NT2/D1 (cell line): ENCODE data around the gene CDH3.

ENCODE experiments used
- DNase-seq: peaks from one replicate; pipeline ENCODE4 v3.0.0-alpha.2; 2011; ENCODE audit warnings: low read depth, low spot score
- H3K27me3 ChIP-seq: 2 replicates; pipeline ENCODE4 v1.6.0; 2011; ENCODE audit warnings: mild to moderate bottlenecking; ENCODE audit not compliant: insufficient read length, insufficient read depth
- H3K36me3 ChIP-seq: 2 replicates; pipeline ENCODE4 v1.6.1; 2011; ENCODE audit warnings: mild to moderate bottlenecking, low read length, mixed read lengths; ENCODE audit not compliant: insufficient read depth, insufficient read length
- H3K4me1 ChIP-seq: 2 replicates; pipeline ENCODE4 v1.5.1; 2011; ENCODE audit not compliant: insufficient read depth, insufficient read length
- H3K4me3 ChIP-seq: 2 replicates; pipeline ENCODE4 v1.5.1; 2011; ENCODE audit warnings: low read depth; ENCODE audit not compliant: insufficient read length
- H3K9ac ChIP-seq: 2 replicates; pipeline ENCODE4 v1.6.0; 2011; ENCODE audit warnings: low read depth; ENCODE audit not compliant: insufficient read length
- H3K9me3 ChIP-seq: 2 replicates; pipeline ENCODE4 v1.5.1; 2011; ENCODE audit warnings: mild to moderate bottlenecking, low read length; ENCODE audit not compliant: insufficient read depth
- SUZ12 ChIP-seq: IDR thresholded peaks from 2 replicates; pipeline ENCODE4 v1.6.1; 2011; ENCODE audit not compliant: insufficient read length, insufficient read depth; ENCODE audit errors: extremely low read depth
- YY1 ChIP-seq: IDR thresholded peaks from 2 replicates; pipeline ENCODE4 v1.6.1; 2011; ENCODE audit not compliant: insufficient read length, insufficient read depth
- ZNF274 ChIP-seq: IDR thresholded peaks from 2 replicates; pipeline ENCODE4 v1.6.1; 2011; ENCODE audit warnings: mild to moderate bottlenecking, low read depth, low read length

Gene CDH3

GRCh38 chr16:68717684-68718083 is 72.6 kb downstream of the CDH3 start:
- H3K9me3 ChIP-seq = no peaks in the 10 kb centered on the region
- no peak overlapping the region for H3K9ac ChIP-seq
- no peak for TF ChIP-seq ZNF274
- no peak for TF ChIP-seq SUZ12
- no peak for TF ChIP-seq YY1
- DNase-seq = no peak
- H3K36me3 ChIP-seq = no peaks in the 10 kb centered on the region
- no peaks in the 10 kb centered on the region for H3K27me3 ChIP-seq
- H3K4me1 ChIP-seq = no peaks in the 10 kb centered on the region
- H3K4me3 ChIP-seq = no peak overlapping the region

GRCh38 chr16:68718590-68718989 is 73.5 kb downstream of the CDH3 start:
- no peaks in the 10 kb centered on the region for H3K27me3 ChIP-seq
- H3K4me1 ChIP-seq = no peaks in the 10 kb centered on the region
- no peak overlapping the region for H3K4me3 ChIP-seq
- no peak overlapping the region for H3K9ac ChIP-seq
- no peaks in the 10 kb centered on the region for H3K9me3 ChIP-seq
- TF ChIP-seq ZNF274 (no peak), SUZ12 (no peak), YY1 (no peak)
- DNase-seq = no peak
- H3K36me3 ChIP-seq = no peaks in the 10 kb centered on the region

- TF ChIP-seq ZNF274 (no peak), YY1 (no peak), SUZ12 (no peak)
- Histone ChIP-seq H3K27me3 (no peaks in the 10 kb centered on the region), H3K9ac (no peak overlapping the region), H3K4me3 (no peak overlapping the region), H3K4me1 (peaks cover 3% of the 10 kb centered on the region), H3K36me3 (no peaks in the 10 kb centered on the region), H3K9me3 (no peaks in the 10 kb centered on the region)
- DNase-seq = no peak
These were observed 74.9 kb downstream of the CDH3 start for GRCh38 chr16:68719993-68720489.

DNA sequence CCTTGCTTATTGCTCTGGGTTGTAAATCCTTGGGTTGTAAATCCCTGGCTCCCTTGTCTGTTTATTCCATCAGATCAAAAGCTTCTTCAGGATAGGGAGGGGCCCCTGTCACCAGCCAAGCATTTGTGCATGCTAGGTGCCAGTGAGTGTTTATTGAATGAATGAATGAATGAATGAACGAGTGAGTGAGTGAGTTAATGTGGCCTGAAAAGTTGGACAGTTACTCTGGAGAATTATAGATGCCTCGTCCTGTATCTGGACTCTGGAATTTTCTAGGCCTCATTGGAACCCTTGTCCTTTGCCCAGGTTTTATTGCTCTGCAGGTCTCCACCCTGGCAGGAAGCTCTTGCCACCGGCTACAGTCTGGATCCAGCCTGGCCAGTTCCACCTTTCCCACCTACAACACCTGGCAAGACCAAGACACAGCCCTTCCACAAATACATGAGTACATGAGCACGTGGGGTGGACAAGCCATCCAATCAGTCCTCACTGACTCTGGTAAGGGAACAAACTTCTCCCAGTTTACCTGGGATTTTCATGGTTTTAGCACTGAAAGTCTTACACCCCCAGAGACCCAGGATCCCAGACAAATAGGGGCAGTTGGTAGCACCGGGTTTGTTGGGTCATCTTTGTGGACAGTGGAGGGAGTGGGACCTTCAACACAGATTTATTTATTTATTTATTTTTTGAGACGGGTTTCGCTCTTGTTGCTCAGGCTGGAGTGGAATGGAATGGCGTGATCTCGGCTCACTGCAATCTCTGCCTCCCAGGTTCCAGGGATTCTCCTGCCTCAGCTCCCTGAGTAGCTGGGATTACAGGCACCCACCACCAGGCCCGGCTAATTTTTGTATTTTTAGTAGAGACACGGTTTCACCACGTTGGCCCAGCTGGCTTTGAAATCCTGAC is 77.3 kb downstream of the CDH3 start:
- no peaks in the 10 kb centered on the region for H3K27me3 ChIP-seq
- no peak overlapping the region for H3K9ac ChIP-seq
- H3K9me3 ChIP-seq = no peaks in the 10 kb centered on the region
- no peak for DNase-seq
- no peak for TF ChIP-seq ZNF274
- no peak for TF ChIP-seq SUZ12
- TF ChIP-seq YY1 = no peak
- peaks cover 3% of the 10 kb centered on the region for H3K4me1 ChIP-seq
- no peaks in the 10 kb centered on the region for H3K36me3 ChIP-seq
- no peak overlapping the region for H3K4me3 ChIP-seq

- H3K36me3 ChIP-seq = no peaks in the 10 kb centered on the region
- DNase-seq = no peak
- peaks cover 6% of the 10 kb centered on the region for H3K4me1 ChIP-seq
These were observed 79.7 kb downstream of the CDH3 start for GRCh38 chr16:68724797-68725196.

DNA sequence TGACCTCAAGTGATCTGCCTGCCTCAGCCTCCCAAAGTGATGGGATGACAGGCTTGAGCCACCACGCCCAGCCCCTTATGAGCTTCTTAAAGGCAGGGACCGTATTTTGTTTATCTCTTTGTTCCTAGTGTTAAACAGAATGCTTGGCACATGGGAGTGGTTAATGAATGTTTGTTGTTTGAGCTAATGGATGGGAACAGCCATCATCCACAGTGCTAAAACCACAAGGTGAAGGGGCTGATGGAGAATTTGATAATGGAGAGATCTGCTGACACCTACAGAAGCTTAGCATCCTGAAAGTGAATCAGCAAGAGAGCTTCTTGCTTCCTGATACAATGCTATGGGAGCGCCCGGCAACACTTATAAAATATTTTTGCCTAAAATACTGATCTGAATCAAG is 83.4 kb downstream of the CDH3 start:
- no peak for TF ChIP-seq YY1
- no peak for TF ChIP-seq SUZ12
- TF ChIP-seq ZNF274 = no peak
- Histone ChIP-seq H3K9me3 (no peaks in the 10 kb centered on the region), H3K9ac (no peak overlapping the region), H3K4me3 (no peak overlapping the region), H3K36me3 (no peaks in the 10 kb centered on the region), H3K27me3 (no peaks in the 10 kb centered on the region), H3K4me1 (peaks cover 6% of the 10 kb centered on the region)
- no peak for DNase-seq

More at GRCh38 chr16:68724797-68725196, 79.7 kb downstream of the CDH3 start:
- TF ChIP-seq YY1 (no peak), SUZ12 (no peak), ZNF274 (no peak)
- Histone ChIP-seq H3K9ac (no peak overlapping the region), H3K27me3 (no peaks in the 10 kb centered on the region), H3K9me3 (no peaks in the 10 kb centered on the region), H3K4me3 (no peak overlapping the region)

GRCh38 chr16:68731637-68732036 is 86.5 kb downstream of the CDH3 start:
- no peak for DNase-seq
- H3K27me3 ChIP-seq = no peaks in the 10 kb centered on the region
- no peaks in the 10 kb centered on the region for H3K36me3 ChIP-seq
- no peak overlapping the region for H3K4me3 ChIP-seq
- peaks cover 14% of the 10 kb centered on the region; the same call in 1 of the 2 replicates for H3K9me3 ChIP-seq
- H3K4me1 ChIP-seq = peaks cover 3% of the 10 kb centered on the region
- H3K9ac ChIP-seq = peak overlapping the region; percentile 51
- TF ChIP-seq SUZ12 = no peak
- TF ChIP-seq YY1 = no peak
- no peak for TF ChIP-seq ZNF274
